Raji (cell line): ENCODE data around the gene PCBP3.

ENCODE experiments used
- POLR2A ChIP-seq: IDR thresholded peaks from 2 replicates; pipeline ENCODE4 v1.6.1; 2011; ENCODE audit warnings: low read depth, low read length, control low read depth; ENCODE audit not compliant: insufficient read depth

PCBP3 gene

GRCh38 chr21:45774291-45774690 lies 130.8 kb downstream of the PCBP3 start:
- no peak for TF ChIP-seq POLR2A

DNA sequence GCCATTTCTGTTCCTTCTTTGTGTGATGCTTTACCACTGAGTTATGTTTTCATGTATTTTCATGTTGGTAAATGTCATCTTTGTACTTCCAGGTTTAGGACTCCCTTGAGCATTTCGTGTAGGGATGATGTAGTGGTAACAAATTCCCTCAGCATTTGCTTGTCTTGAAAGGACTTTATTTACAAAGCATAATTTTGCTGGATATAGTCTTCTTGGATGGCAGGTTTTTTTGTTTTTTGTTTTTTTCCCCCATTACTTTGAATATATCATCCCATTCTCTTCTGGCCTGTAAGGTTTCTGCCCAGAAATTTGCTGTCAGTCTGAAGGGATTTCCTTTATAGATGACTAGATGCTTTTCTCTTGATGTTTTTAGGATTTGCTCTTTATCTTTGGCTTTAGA lies 133.4 kb downstream of the PCBP3 start:
- no peak for TF ChIP-seq POLR2A

DNA sequence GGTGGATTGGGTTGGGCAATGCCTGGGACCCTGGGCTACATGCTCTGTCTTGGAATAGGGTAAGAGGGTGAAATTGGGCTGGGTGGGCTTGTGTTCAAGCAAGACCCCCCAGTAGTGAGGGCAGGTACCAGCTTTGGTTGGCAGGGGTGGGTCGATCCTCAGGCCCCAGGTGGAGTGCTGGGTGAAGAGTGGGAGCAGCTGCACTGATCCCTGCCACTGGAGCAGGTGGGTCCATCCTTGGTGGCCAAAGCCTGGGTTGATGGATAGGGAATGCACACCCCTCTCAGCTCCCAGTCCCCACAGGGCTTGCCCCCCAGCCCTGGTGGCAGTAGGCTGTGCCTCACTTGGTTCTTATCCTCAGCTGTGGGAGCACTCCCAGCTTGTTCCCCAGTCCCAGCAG lies 135.2 kb downstream of the PCBP3 start:
- TF ChIP-seq POLR2A = no peak

GRCh38 chr21:45779226-45779625 lies 135.7 kb downstream of the PCBP3 start:
- no peak for TF ChIP-seq POLR2A

DNA sequence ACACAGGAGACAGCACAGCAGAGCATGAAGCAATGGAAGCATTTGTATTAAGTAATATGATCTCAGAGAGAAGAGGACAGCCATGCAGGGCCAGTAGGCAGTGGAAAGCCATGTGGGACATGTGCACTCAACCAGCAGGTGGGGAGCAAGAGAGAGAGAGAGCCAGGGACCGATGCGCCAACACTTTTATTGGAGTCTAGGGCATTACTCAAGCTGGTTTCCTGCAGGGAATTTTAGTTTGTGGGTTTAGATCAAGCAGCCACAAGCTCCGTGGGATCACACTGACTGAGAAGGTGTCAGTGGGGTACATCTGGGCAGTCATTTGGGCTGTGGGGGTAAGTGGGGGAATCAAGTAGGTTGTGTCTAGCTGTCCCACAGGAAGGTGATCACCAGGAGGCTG lies 137.1 kb downstream of the PCBP3 start:
- no peak for TF ChIP-seq POLR2A

GRCh38 chr21:45781741-45782140 lies 138.2 kb downstream of the PCBP3 start:
- TF ChIP-seq POLR2A = no peak

- no peak for TF ChIP-seq POLR2A
Measured at GRCh38 chr21:45786660-45787059, 143.1 kb downstream of the PCBP3 start.

- TF ChIP-seq POLR2A = no peak
Measured at GRCh38 chr21:45787371-45787770, 143.8 kb downstream of the PCBP3 start.

- TF ChIP-seq POLR2A = no peak
Measured at GRCh38 chr21:45788198-45788597, 144.7 kb downstream of the PCBP3 start.

- TF ChIP-seq POLR2A = no peak
Measured at GRCh38 chr21:45788637-45789506, 145.3 kb downstream of the PCBP3 start.

- TF ChIP-seq POLR2A = no peak
Measured at GRCh38 chr21:45790427-45790826, 146.9 kb downstream of the PCBP3 start.

- TF ChIP-seq POLR2A = no peak
Measured at GRCh38 chr21:45791562-45792418, 148.3 kb downstream of the PCBP3 start.

DNA sequence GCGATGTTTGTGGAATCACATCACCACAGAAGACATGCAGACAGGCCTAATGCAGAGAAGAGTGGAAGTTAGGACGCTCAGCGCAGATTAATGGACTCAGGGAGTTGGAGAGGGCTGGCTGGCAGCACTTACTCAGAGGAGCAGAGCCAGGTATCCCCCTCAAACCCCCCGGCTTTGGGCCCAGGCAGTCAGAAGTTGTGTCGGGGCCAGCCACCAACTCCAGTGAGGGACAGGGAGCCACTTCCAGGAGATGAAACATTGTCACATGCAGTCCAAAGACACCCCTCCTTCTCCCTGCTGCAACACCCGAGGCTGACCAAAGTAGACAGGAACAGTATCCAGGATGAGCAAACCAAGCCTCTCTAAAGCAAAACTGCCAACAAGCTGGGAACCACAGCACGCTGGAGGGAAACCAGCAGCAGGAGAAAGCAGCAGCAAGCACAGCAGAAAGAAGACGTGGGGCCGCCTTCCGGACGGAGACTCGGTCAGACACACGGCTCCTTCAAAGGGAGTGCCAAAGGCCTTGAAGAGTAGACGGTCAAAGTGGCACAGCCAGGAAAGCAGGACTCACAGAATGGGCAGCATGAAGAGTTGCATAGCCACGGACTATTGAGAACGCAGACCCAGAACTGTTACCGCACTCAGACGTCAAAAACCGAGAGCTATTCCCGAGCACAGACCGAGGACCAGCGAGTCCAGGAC lies 149.3 kb downstream of the PCBP3 start:
- TF ChIP-seq POLR2A = no peak

GRCh38 chr21:45794027-45794426 lies 150.5 kb downstream of the PCBP3 start:
- TF ChIP-seq POLR2A = no peak

- no peak for TF ChIP-seq POLR2A
Measured at GRCh38 chr21:45796003-45796402, 152.5 kb downstream of the PCBP3 start.
